HG03571 (cell line): ENCODE data around the gene SDK2.

ENCODE experiments used
- ATAC-seq: cut with Tn5 transposase; IDR thresholded peaks from one replicate; pipeline ENCODE4 v1.9.1; 2021; ENCODE audit not compliant: unreplicated experiment

Gene SDK2

GRCh38 chr17:73510981-73511718 is 133.1 kb downstream of the SDK2 start:
- ATAC-seq, result no peak

GRCh38 chr17:73508931-73509605 is 135.2 kb downstream of the SDK2 start:
- ATAC-seq, result no peak

GRCh38 chr17:73508057-73508930 is 136.0 kb downstream of the SDK2 start:
- no peak for ATAC-seq

GRCh38 chr17:73506470-73507435 is 137.5 kb downstream of the SDK2 start:
- ATAC-seq, result no peak

- ATAC-seq, result no peak
Measured at GRCh38 chr17:73503560-73503959, 140.7 kb downstream of the SDK2 start.

- no peak for ATAC-seq
Measured at GRCh38 chr17:73500414-73500999, 143.7 kb downstream of the SDK2 start.

GRCh38 chr17:73498886-73499554 is 145.2 kb downstream of the SDK2 start:
- no peak for ATAC-seq

- no peak for ATAC-seq
Measured at GRCh38 chr17:73498176-73498575, 146.1 kb downstream of the SDK2 start.

- no peak for ATAC-seq
Measured at GRCh38 chr17:73497721-73498120, 146.5 kb downstream of the SDK2 start.

- ATAC-seq, result no peak
Measured at GRCh38 chr17:73496232-73496631, 148.0 kb downstream of the SDK2 start.

GRCh38 chr17:73495641-73496040 is 148.6 kb downstream of the SDK2 start:
- no peak for ATAC-seq

- ATAC-seq, result no peak
Measured at GRCh38 chr17:73494950-73495349, 149.3 kb downstream of the SDK2 start.

GRCh38 chr17:73493956-73494926 is 150.0 kb downstream of the SDK2 start:
- ATAC-seq, result no peak

- ATAC-seq, result no peak
Measured at GRCh38 chr17:73492821-73493814, 151.1 kb downstream of the SDK2 start.

- no peak for ATAC-seq
Measured at GRCh38 chr17:73492125-73492820, 152.0 kb downstream of the SDK2 start.

GRCh38 chr17:73491648-73492047 is 152.6 kb downstream of the SDK2 start:
- ATAC-seq, result no peak

- ATAC-seq, result no peak
Measured at GRCh38 chr17:73490851-73491250, 153.4 kb downstream of the SDK2 start.
